HEK293 (cell line): ENCODE results near the gene LPCAT4.

ENCODE experiments used
- BCL11A ChIP-seq: fragments of 450-650 bp; formaldehyde crosslinking; IDR thresholded peaks from 2 replicates; pipeline ENCODE4 v1.5.1; 2016; ENCODE audit warnings: low read depth, missing biosample characterization, missing genetic modification characterization
- GLI4 ChIP-seq: fragments of 450-650 bp; formaldehyde crosslinking; IDR thresholded peaks from 2 replicates; pipeline ENCODE4 v1.5.1; 2016; ENCODE audit warnings: missing biosample characterization, missing genetic modification characterization
- HIC1 ChIP-seq: fragments of 450-650 bp; formaldehyde crosslinking; IDR thresholded peaks from 2 replicates; pipeline ENCODE4 v1.5.1; 2016; ENCODE audit warnings: missing biosample characterization, missing genetic modification characterization
- KLF10 ChIP-seq: fragments of 450-650 bp; IDR thresholded peaks from 2 replicates; pipeline ENCODE4 v1.5.1; 2018; ENCODE audit warnings: missing biosample characterization, mild to moderate bottlenecking, missing genetic modification characterization
- MYNN ChIP-seq: fragments of 450-650 bp; formaldehyde crosslinking; IDR thresholded peaks from 2 replicates; pipeline ENCODE4 v1.5.1; 2016; ENCODE audit warnings: missing biosample characterization, missing genetic modification characterization, borderline replicate concordance
- PRDM1 ChIP-seq: fragments of 450-650 bp; formaldehyde crosslinking; IDR thresholded peaks from 2 replicates; pipeline ENCODE4; 2016; ENCODE audit warnings: missing biosample characterization, missing genetic modification characterization
- REST ChIP-seq: fragments of 450-650 bp; formaldehyde crosslinking; IDR thresholded peaks from 2 replicates; pipeline ENCODE4 v1.5.1; 2016; ENCODE audit warnings: missing biosample characterization, missing genetic modification characterization
- SP2 ChIP-seq: fragments of 450-650 bp; formaldehyde crosslinking; IDR thresholded peaks from 2 replicates; pipeline ENCODE4 v1.5.1; 2016; ENCODE audit warnings: missing biosample characterization, missing genetic modification characterization
- ZBTB21 ChIP-seq: fragments of 450-650 bp; formaldehyde crosslinking; IDR thresholded peaks from 2 replicates; pipeline ENCODE4 v1.5.1; 2017; ENCODE audit warnings: missing biosample characterization, missing genetic modification characterization
- ZBTB48 ChIP-seq: fragments of 450-650 bp; formaldehyde crosslinking; IDR thresholded peaks from 2 replicates; pipeline ENCODE4 v1.5.1; 2016; ENCODE audit warnings: missing biosample characterization, missing genetic modification characterization
- ZEB2 ChIP-seq: fragments of 450-650 bp; formaldehyde crosslinking; IDR thresholded peaks from 2 replicates; pipeline ENCODE4 v1.5.1; 2016; ENCODE audit warnings: missing biosample characterization, missing genetic modification characterization
- ZNF121 ChIP-seq: fragments of 450-650 bp; formaldehyde crosslinking; IDR thresholded peaks from 2 replicates; pipeline ENCODE4 v1.5.1; 2016; ENCODE audit warnings: missing biosample characterization, missing genetic modification characterization
- ZNF174 ChIP-seq: fragments of 450-650 bp; formaldehyde crosslinking; IDR thresholded peaks from 2 replicates; pipeline ENCODE4 v1.5.0; 2017; ENCODE audit warnings: missing biosample characterization, mild to moderate bottlenecking, missing genetic modification characterization
- ZNF19 ChIP-seq: fragments of 450-650 bp; formaldehyde crosslinking; IDR thresholded peaks from 2 replicates; pipeline ENCODE4; 2016; ENCODE audit warnings: missing biosample characterization, missing genetic modification characterization, low read depth
- ZNF221 ChIP-seq: fragments of 450-650 bp; formaldehyde crosslinking; IDR thresholded peaks from 2 replicates; pipeline ENCODE4 v1.5.1; 2017; ENCODE audit warnings: missing biosample characterization, missing genetic modification characterization, borderline replicate concordance
- ZNF23 ChIP-seq: fragments of 450-650 bp; formaldehyde crosslinking; IDR thresholded peaks from 2 replicates; pipeline ENCODE4 v1.5.1; 2016; ENCODE audit warnings: missing biosample characterization, missing genetic modification characterization, borderline replicate concordance
- ZNF292 ChIP-seq: fragments of 450-650 bp; formaldehyde crosslinking; IDR thresholded peaks from 2 replicates; pipeline ENCODE4 v1.5.1; 2016; ENCODE audit warnings: low read depth, missing biosample characterization, missing genetic modification characterization, borderline replicate concordance
- ZNF324 ChIP-seq: fragments of 450-650 bp; formaldehyde crosslinking; IDR thresholded peaks from 2 replicates; pipeline ENCODE4 v1.5.1; 2016; ENCODE audit warnings: missing biosample characterization, missing genetic modification characterization
- ZNF558 ChIP-seq: fragments of 450-650 bp; formaldehyde crosslinking; IDR thresholded peaks from 2 replicates; pipeline ENCODE4 v1.5.1; 2016; ENCODE audit warnings: missing biosample characterization, missing genetic modification characterization
- ZNF707 ChIP-seq: fragments of 450-650 bp; formaldehyde crosslinking; IDR thresholded peaks from 2 replicates; pipeline ENCODE4 v1.5.1; 2016; ENCODE audit warnings: missing biosample characterization, missing genetic modification characterization
- ZSCAN23 ChIP-seq: fragments of 450-650 bp; formaldehyde crosslinking; IDR thresholded peaks from 2 replicates; pipeline ENCODE4 v1.5.1; 2016; ENCODE audit warnings: missing biosample characterization, missing genetic modification characterization
- TF ChIP-seq, protein P1 (sequence below): fragments of 450-650 bp; formaldehyde crosslinking; IDR thresholded peaks from 2 replicates; pipeline ENCODE4 v1.5.1; 2017; ENCODE audit warnings: missing biosample characterization, missing genetic modification characterization
- TF ChIP-seq, protein P2 (sequence below): fragments of 450-650 bp; formaldehyde crosslinking; IDR thresholded peaks from 2 replicates; pipeline ENCODE4 v1.5.1; 2017; ENCODE audit warnings: missing biosample characterization, missing genetic modification characterization
- TF ChIP-seq, protein P3 (sequence below): fragments of 450-650 bp; formaldehyde crosslinking; IDR thresholded peaks from 2 replicates; pipeline ENCODE4 v1.5.1; 2016; ENCODE audit warnings: missing biosample characterization, missing genetic modification characterization
- TF ChIP-seq, protein P4 (sequence below): fragments of 450-650 bp; formaldehyde crosslinking; IDR thresholded peaks from 2 replicates; pipeline ENCODE4 v1.5.1; 2016; ENCODE audit warnings: missing biosample characterization, missing genetic modification characterization

LPCAT4 gene

GRCh38 chr15:34342737-34343575 lies 24.0 kb downstream of the LPCAT4 start, which contains the start of the genes NOP10 and NUTM1 (continued):
- 0 out of 2 replicates have a peak, but pooled peaks have one; percentile 27 for TF ChIP-seq REST (tag by site-specific recombination)
- TF ChIP-seq GLI4 (tag by site-specific recombination) = no peak
- peak; percentile 66 for TF ChIP-seq SP2
- TF ChIP-seq PRDM1 (tag by site-specific recombination) = no peak
- TF ChIP-seq, protein P1, sequence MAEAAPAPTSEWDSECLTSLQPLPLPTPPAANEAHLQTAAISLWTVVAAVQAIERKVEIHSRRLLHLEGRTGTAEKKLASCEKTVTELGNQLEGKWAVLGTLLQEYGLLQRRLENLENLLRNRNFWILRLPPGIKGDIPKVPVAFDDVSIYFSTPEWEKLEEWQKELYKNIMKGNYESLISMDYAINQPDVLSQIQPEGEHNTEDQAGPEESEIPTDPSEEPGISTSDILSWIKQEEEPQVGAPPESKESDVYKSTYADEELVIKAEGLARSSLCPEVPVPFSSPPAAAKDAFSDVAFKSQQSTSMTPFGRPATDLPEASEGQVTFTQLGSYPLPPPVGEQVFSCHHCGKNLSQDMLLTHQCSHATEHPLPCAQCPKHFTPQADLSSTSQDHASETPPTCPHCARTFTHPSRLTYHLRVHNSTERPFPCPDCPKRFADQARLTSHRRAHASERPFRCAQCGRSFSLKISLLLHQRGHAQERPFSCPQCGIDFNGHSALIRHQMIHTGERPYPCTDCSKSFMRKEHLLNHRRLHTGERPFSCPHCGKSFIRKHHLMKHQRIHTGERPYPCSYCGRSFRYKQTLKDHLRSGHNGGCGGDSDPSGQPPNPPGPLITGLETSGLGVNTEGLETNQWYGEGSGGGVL (tag by site-specific recombination) = no peak
- no peak for TF ChIP-seq ZNF174
- TF ChIP-seq HIC1 (tag by site-specific recombination) = no peak
- no peak; the same call in 1 of the 2 replicates for TF ChIP-seq KLF10
- TF ChIP-seq BCL11A (tag by site-specific recombination) = no peak
- TF ChIP-seq, protein P2, sequence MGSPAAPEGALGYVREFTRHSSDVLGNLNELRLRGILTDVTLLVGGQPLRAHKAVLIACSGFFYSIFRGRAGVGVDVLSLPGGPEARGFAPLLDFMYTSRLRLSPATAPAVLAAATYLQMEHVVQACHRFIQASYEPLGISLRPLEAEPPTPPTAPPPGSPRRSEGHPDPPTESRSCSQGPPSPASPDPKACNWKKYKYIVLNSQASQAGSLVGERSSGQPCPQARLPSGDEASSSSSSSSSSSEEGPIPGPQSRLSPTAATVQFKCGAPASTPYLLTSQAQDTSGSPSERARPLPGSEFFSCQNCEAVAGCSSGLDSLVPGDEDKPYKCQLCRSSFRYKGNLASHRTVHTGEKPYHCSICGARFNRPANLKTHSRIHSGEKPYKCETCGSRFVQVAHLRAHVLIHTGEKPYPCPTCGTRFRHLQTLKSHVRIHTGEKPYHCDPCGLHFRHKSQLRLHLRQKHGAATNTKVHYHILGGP (tag by site-specific recombination) = no peak
- TF ChIP-seq ZNF324 (tag by site-specific recombination) = no peak; the same call in 1 of the 2 replicates
- no peak; the same call in 1 of the 2 replicates for TF ChIP-seq ZNF558
- no peak for TF ChIP-seq ZSCAN23 (tag by site-specific recombination)
- TF ChIP-seq, protein P3, sequence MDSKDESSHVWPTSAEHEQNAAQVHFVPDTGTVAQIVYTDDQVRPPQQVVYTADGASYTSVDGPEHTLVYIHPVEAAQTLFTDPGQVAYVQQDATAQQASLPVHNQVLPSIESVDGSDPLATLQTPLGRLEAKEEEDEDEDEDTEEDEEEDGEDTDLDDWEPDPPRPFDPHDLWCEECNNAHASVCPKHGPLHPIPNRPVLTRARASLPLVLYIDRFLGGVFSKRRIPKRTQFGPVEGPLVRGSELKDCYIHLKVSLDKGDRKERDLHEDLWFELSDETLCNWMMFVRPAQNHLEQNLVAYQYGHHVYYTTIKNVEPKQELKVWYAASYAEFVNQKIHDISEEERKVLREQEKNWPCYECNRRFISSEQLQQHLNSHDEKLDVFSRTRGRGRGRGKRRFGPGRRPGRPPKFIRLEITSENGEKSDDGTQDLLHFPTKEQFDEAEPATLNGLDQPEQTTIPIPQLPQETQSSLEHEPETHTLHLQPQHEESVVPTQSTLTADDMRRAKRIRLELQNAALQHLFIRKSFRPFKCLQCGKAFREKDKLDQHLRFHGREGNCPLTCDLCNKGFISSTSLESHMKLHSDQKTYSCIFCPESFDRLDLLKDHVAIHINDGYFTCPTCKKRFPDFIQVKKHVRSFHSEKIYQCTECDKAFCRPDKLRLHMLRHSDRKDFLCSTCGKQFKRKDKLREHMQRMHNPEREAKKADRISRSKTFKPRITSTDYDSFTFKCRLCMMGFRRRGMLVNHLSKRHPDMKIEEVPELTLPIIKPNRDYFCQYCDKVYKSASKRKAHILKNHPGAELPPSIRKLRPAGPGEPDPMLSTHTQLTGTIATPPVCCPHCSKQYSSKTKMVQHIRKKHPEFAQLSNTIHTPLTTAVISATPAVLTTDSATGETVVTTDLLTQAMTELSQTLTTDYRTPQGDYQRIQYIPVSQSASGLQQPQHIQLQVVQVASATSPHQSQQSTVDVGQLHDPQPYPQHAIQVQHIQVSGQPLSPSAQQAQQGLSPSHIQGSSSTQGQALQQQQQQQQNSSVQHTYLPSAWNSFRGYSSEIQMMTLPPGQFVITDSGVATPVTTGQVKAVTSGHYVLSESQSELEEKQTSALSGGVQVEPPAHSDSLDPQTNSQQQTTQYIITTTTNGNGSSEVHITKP (tag by site-specific recombination) = peak; percentile 95
- no peak for TF ChIP-seq ZNF292 (tag by site-specific recombination)
- peak; percentile 88 for TF ChIP-seq ZEB2 (tag by site-specific recombination)
- TF ChIP-seq ZNF707 = no peak
- no peak for TF ChIP-seq ZNF19
- no peak for TF ChIP-seq MYNN (tag by site-specific recombination)
- no peak for TF ChIP-seq ZNF121
- TF ChIP-seq ZBTB48 (tag by site-specific recombination) = peak; percentile 51; the same call in 1 of the 2 replicates
- no peak for TF ChIP-seq ZNF23
- no peak for TF ChIP-seq ZNF221 (tag by site-specific recombination)
- TF ChIP-seq, protein P4, sequence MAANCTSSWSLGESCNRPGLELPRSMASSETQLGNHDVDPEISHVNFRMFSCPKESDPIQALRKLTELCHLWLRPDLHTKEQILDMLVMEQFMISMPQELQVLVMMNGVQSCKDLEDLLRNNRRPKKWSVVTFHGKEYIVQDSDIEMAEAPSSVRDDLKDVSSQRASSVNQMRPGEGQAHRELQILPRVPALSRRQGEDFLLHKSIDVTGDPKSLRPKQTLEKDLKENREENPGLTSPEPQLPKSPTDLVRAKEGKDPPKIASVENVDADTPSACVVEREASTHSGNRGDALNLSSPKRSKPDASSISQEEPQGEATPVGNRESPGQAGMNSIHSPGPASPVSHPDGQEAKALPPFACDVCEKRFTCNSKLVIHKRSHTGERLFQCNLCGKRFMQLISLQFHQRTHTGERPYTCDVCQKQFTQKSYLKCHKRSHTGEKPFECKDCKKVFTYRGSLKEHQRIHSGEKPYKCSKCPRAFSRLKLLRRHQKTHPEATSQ (tag by site-specific recombination) = no peak
- TF ChIP-seq ZBTB21 (tag by site-specific recombination) = peak; percentile 84
